ENCODE measurements around the gene EGR1.

DNA sequence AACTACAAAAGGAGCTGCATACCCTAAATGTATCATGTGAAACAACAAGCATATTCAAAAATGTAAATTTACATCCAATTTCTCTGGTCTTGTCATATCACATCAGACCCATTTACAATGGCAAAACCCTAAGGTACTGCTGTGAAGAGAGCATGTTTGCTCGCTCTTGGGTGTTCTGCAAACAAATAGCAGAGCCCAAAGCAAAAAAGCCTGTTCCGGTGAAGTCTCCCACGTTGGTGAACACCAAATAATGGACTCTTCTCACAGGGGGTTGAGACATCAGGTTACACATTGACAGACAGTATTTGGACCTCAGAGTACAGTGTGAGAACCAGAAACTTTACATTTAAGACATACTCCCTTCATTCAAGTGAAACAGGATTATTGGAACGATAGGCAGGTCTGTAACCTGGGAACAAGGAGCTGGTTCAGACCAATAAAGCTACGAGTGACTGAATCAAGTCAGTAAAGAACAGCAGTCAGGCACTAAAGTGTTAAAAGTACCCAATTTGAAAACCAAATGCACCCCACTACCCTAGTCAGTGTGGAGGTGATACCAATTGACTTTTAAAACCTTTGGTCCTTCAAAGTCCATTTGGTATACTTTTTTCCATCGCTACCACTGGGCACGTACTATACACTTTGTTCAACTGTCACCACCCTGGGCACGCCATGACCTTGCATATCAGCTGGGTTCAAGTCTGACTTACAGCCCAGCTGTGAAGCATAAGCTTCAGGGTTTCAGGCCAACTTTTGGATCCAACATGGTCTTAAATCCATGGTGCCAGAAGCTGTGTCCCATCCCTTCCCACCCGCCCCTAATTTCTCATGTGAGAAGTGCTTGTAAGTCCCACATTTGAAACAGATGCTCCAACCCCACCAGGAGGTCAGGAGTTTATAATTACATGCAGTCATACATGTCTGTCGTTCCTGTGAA is 41.4 kb downstream of the EGR1 start:
- TF ChIP-seq CTCF (conservative IDR thresholded peaks at IDR 0.05; ENCODE audit: low read depth, low read length) (no peak), POLR2A (IDR thresholded peaks at IDR 0.05; ENCODE audit: low read depth, low read length) (no peak)

Measured in IMR-90 (cell line).